ENCODE data around the gene MSANTD1.

DNA sequence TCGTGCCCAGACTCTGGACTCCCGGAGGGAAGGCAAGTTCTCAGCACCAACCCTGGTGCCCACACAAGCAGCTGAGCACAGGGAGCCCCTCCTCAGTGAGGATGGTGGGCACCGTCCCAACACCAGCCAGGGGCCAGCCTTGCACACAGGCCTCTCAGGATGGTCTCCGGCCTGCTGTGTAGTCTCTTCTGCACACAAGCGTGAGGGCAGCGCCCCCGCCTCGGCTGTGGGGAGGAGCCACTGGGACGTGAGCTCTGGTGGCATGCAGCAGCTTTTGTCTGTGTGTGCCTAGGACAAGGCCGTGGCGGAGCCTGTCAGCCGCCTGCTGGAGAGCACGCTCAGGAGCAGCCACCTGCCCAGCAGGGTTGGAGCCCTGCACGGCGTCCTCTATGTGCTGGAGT lies 16.1 kb upstream of the MSANTD1 start:
- TF ChIP-seq CTCF (IDR thresholded peaks at IDR 0.05; ENCODE audit: low read depth, low read length) (no peak), EZH2phosphoT487 (IDR thresholded peaks at IDR 0.05; ENCODE audit: low read depth) (no peak)
